GDM1 (cell line): ENCODE results near the gene LGMN.
A peak's percentile ranks its signal among the peaks of the same experiment; 100 is the strongest.
"Not testable (repeated sequence)": the region's sequence is repeated elsewhere in the genome, so short reads cannot be mapped to it uniquely, and the experiment has no call there.

ENCODE experiments used
- DNase-seq: peaks from one replicate; lab custom pipeline; 2025; lab: John Stamatoyannopoulos, UW

LGMN gene

GRCh38 chr14:92694807-92695206 lies 53.6 kb downstream of the LGMN start:
- no peak for DNase-seq

- no peak for DNase-seq
Measured at GRCh38 chr14:92693998-92694795, 54.2 kb downstream of the LGMN start.

GRCh38 chr14:92692822-92693226 lies 55.6 kb downstream of the LGMN start:
- DNase-seq, result peak; percentile 36

GRCh38 chr14:92690171-92691011 lies 58.0 kb downstream of the LGMN start:
- no peak for DNase-seq

GRCh38 chr14:92688434-92689375 lies 59.7 kb downstream of the LGMN start:
- DNase-seq, result no peak

GRCh38 chr14:92687681-92688433 lies 60.6 kb downstream of the LGMN start:
- DNase-seq, result no peak

GRCh38 chr14:92686900-92687427 lies 61.5 kb downstream of the LGMN start:
- DNase-seq, result no peak

- no peak for DNase-seq
Measured at GRCh38 chr14:92686411-92686899, 62.0 kb downstream of the LGMN start.

GRCh38 chr14:92685784-92686355 lies 62.6 kb downstream of the LGMN start:
- DNase-seq, result no peak

- DNase-seq, result no peak
Measured at GRCh38 chr14:92684801-92685560, 63.4 kb downstream of the LGMN start.

- no peak for DNase-seq
Measured at GRCh38 chr14:92683041-92683440, 65.4 kb downstream of the LGMN start.

GRCh38 chr14:92680781-92681650 lies 67.4 kb downstream of the LGMN start:
- DNase-seq, result peak; percentile 48

GRCh38 chr14:92680330-92680729 lies 68.1 kb downstream of the LGMN start:
- not testable (repeated sequence) for DNase-seq

GRCh38 chr14:92679246-92679645 lies 69.2 kb downstream of the LGMN start:
- DNase-seq, result no peak

GRCh38 chr14:92678766-92679165 lies 69.7 kb downstream of the LGMN start:
- DNase-seq, result no peak

GRCh38 chr14:92677955-92678354 lies 70.5 kb downstream of the LGMN start:
- no peak for DNase-seq

- peak; percentile 89 for DNase-seq
Measured at GRCh38 chr14:92677087-92677668, 71.2 kb downstream of the LGMN start.

- DNase-seq, result no peak
Measured at GRCh38 chr14:92676403-92677086, 71.9 kb downstream of the LGMN start.
